B cell (primary cell): ENCODE data around the gene ISCU. TPM values are rescaled to one million over a fixed set of nuclear protein-coding genes. Genes with fewer than 3 reads are reported as not detected.

Experiments used
- ATAC-seq: fragments of 200-7000 bp; cut with Tn5 transposase; one replicate; pipeline ENCODE4 v1.10.0; 2021; ENCODE audit warnings: low read depth, mild to moderate bottlenecking, moderate number of reproducible peaks, moderate library complexity
- CTCF ChIA-PET: fragments of 350-600 bp; sonication (Branson Sonifier 250); formaldehyde crosslinking; loops from one replicate; lab custom pipeline; 2021; ENCODE audit warnings: antibody characterized with exemption, inconsistent platforms; lab: Charles Lee
- POLR2A ChIA-PET: fragments of 350-600 bp; sonication (Branson Sonifier 250); formaldehyde crosslinking; loops from one replicate; lab custom pipeline; 2021; ENCODE audit warnings: antibody characterized with exemption; lab: Charles Lee
- DNase-seq: peaks from one replicate; pipeline ENCODE4 v3.0.0; 2013
- H2AFZ ChIP-seq: 2 replicates; pipeline ENCODE4 v1.6.1; 2012; ENCODE audit warnings: mild to moderate bottlenecking, low read depth, low read length; ENCODE audit not compliant: insufficient read depth, poor library complexity, severe bottlenecking
- H3K27ac ChIP-seq, 2 donors: 1 replicate in 1 of 2; 2 replicates in 1 of 2; pipeline ENCODE4 v1.5.1; 2012 to 2013; ENCODE audit warnings: low read length in 2 of 2, mild to moderate bottlenecking in 2 of 2, moderate library complexity in 1 of 2
- H3K27me3 ChIP-seq, 4 experiments: fragments of 200-600 bp in 1 of 4; sonication (generic) in 1 of 4; replicated peaks in 1 of 4; 1 replicate in 2 of 4; 2 replicates in 2 of 4; pipeline versions ENCODE4 v1.6.1 to v1.7.0; 2013 to 2016; ENCODE audit warnings: low read length in 3 of 4, mild to moderate bottlenecking in 2 of 4, mixed read lengths in 1 of 4, moderate library complexity in 1 of 4; ENCODE audit not compliant: insufficient read depth in 4 of 4, control insufficient read depth in 3 of 4; ENCODE audit errors: control extremely low read depth in 1 of 4
- H3K36me3 ChIP-seq, 2 experiments: replicated peaks in 1 of 2; 1 replicate in 1 of 2; 2 replicates in 1 of 2; pipeline versions ENCODE4 v1.6.1 to v1.7.1; 2013; ENCODE audit warnings: low read length in 1 of 2; ENCODE audit not compliant: insufficient read depth in 2 of 2, control insufficient read depth in 1 of 2; ENCODE audit errors: control extremely low read depth in 1 of 2, extremely low read depth in 1 of 2
- H3K4me1 ChIP-seq, 2 donors: fragments of 200-600 bp in 1 of 2; sonication (generic) in 1 of 2; 1 replicate in 1 of 2; 2 replicates in 1 of 2; pipeline versions ENCODE4 v1.5.1 to v1.6.1; 2013 to 2017; ENCODE audit warnings: low read length in 2 of 2; ENCODE audit not compliant: control insufficient read depth in 2 of 2, insufficient read depth in 2 of 2
- H3K4me2 ChIP-seq: replicated peaks from 2 replicates; pipeline ENCODE3; 2012; ENCODE audit warnings: mild to moderate bottlenecking, low read depth, low read length; ENCODE audit not compliant: poor library complexity, severe bottlenecking
- H3K4me3 ChIP-seq, 5 experiments: fragments of 200-600 bp in 1 of 5; sonication (generic) in 1 of 5; 1 replicate in 3 of 5; 2 replicates in 2 of 5; pipeline versions ENCODE4 v1.5.1 to v1.7.0; 2011 to 2016; ENCODE audit warnings: low read length in 4 of 5, mild to moderate bottlenecking in 4 of 5, low read depth in 2 of 5, control low read depth in 1 of 5, moderate library complexity in 1 of 5; ENCODE audit not compliant: insufficient read depth in 1 of 5; ENCODE audit errors: control extremely low read depth in 1 of 5, extremely low read depth in 1 of 5
- H3K79me2 ChIP-seq: fragments of 200-600 bp; sonication (generic); one replicate; pipeline ENCODE4 v1.6.0; 2016; ENCODE audit warnings: low read length; ENCODE audit not compliant: control insufficient read depth, insufficient read depth
- H3K9ac ChIP-seq: fragments of 200-600 bp; sonication (generic); 2 replicates; pipeline ENCODE4 v1.6.1; 2017; ENCODE audit warnings: mild to moderate bottlenecking, low read length, moderate library complexity
- H3K9me3 ChIP-seq, 3 donors: one replicate each; pipeline versions ENCODE4 v1.6.1 to v1.7.1; 2013; ENCODE audit warnings: low read length in 2 of 3; ENCODE audit not compliant: control insufficient read depth in 2 of 3, insufficient read depth in 1 of 3; ENCODE audit errors: control extremely low read depth in 1 of 3
- H4K20me1 ChIP-seq: 2 replicates; pipeline ENCODE4 v1.6.0; 2012; ENCODE audit warnings: mild to moderate bottlenecking, low read length; ENCODE audit not compliant: insufficient read depth, control insufficient read depth, poor library complexity, severe bottlenecking
- H3K27ac Mint-ChIP-seq: one replicate; pipeline ENCODE4 v1.8.0; 2021; ENCODE audit warnings: mixed read lengths
- H3K27me3 Mint-ChIP-seq: one replicate; pipeline ENCODE4 v1.8.0; 2021; ENCODE audit warnings: mixed read lengths
- H3K4me1 Mint-ChIP-seq: one replicate; pipeline ENCODE4 v1.8.0; 2021; ENCODE audit warnings: mixed read lengths
- H3K4me3 Mint-ChIP-seq: one replicate; pipeline ENCODE4 v1.8.0; 2021; ENCODE audit warnings: mixed read lengths
- H3K9me3 Mint-ChIP-seq: one replicate; pipeline ENCODE4 v1.8.0; 2022; ENCODE audit warnings: mixed read lengths; ENCODE audit not compliant: insufficient read depth
- EZH2 ChIP-seq: IDR thresholded peaks from 2 replicates; pipeline ENCODE4 v1.6.1; 2012; ENCODE audit warnings: borderline replicate concordance, low read depth, mild to moderate bottlenecking, moderate library complexity, low read length; ENCODE audit not compliant: insufficient read depth, poor library complexity, severe bottlenecking
- WGBS: methylation state at CpG from one replicate; pipeline ENCODE4 v1.1.5; 2013; ENCODE audit warnings: missing lambda C conversion rate; ENCODE audit not compliant: insufficient coverage; 5-methylcytosine and 5-hydroxymethylcytosine counted together
- intact Hi-C: fragments of 100-400 bp; cut with micrococcal nuclease; formaldehyde crosslinking; loops from one replicate; pipeline ENCODE4 v1.10.0; 2022
- polyA plus RNA-seq: library from polyadenylated mRNA; depleted of rRNA; stranded (reverse); fragments of >200 nt; gene quantifications from 2 replicates; pipeline ENCODE4 v1.2.3, GENCODE V29; 2012
- total RNA-seq, 2 donors: library from RNA; stranded (reverse); fragments of 120-200 nt in 1 of 2; gene quantifications; 1 replicate in 1 of 2; 2 replicates in 1 of 2; pipeline versions ENCODE4 v1.2.3 to v1.2.4, GENCODE V29; 2013 to 2022
- TF ChIP-seq, protein P1 (sequence below): fragments of 200-600 bp; IDR thresholded peaks from one replicate; pipeline ENCODE4 v1.8.0; 2022; ENCODE audit warnings: antibody characterized with exemption, mild to moderate bottlenecking

ISCU gene
- total and polyA plus RNA-seq, 2 donors (not counting 1 experiment from before 2014, with no cell fraction given), result 173 to 209 TPM

DNA sequence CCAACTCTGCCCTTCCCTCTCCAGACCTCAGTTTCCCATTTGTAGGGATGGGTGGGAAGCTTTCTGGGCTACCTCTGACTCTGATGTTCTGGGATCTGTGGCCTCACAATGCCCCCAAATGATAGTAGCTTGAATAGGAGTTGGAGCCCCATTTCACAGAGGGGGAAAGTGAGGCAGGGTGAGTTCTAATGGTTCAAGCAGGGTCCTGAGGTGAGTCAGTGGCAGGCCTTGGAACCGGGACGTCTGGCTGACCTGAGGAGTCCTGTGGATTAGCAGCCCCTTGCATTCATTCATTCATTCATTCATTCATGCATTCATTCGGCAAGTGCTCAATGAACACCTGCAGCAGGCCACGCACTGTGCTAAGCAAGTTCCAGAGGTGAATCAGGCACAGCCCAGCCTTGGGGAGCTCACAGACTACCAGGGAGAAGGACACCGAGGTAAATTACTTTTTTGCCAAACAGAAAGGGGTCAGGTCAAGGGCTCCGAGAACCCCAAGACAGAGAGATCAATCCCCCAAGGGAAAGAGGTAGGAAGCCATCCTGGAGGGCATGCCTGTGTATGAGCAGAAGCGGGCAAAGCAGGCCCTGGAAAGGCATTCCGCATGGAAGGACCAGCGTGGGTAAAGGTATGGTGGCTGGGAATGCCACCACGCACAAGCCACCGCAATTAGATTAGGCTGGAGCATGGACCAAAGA, 36.3 kb downstream of the ISCU start:
- Histone ChIP-seq H3K9me3 (no peaks in the 10 kb centered on the region), H3K4me1 (no peaks in the 10 kb centered on the region), H3K9ac (no peak overlapping the region), H3K27me3 (no peaks in the 10 kb centered on the region), H3K27ac (no peak overlapping the region), H3K4me3 (no peak overlapping the region), H3K36me3 (no peaks in the 10 kb centered on the region), H3K4me2 (no peak overlapping the region), H3K79me2 (no peaks in the 10 kb centered on the region), H2AFZ (no peak overlapping the region), H4K20me1 (no peaks in the 10 kb centered on the region)
- Mint-ChIP-seq H3K27ac (no peak overlapping the region), H3K27me3 (no peaks in the 10 kb centered on the region), H3K4me3 (no peak overlapping the region), H3K4me1 (no peaks in the 10 kb centered on the region), H3K9me3 (no peaks in the 10 kb centered on the region)
- ATAC-seq (no peak), DNase-seq (no peak)
- WGBS, result 93% methylated on average over 11 of the region's 11 CpGs
- intact Hi-C loops, result no loop called here
- TF ChIP-seq, protein P1, sequence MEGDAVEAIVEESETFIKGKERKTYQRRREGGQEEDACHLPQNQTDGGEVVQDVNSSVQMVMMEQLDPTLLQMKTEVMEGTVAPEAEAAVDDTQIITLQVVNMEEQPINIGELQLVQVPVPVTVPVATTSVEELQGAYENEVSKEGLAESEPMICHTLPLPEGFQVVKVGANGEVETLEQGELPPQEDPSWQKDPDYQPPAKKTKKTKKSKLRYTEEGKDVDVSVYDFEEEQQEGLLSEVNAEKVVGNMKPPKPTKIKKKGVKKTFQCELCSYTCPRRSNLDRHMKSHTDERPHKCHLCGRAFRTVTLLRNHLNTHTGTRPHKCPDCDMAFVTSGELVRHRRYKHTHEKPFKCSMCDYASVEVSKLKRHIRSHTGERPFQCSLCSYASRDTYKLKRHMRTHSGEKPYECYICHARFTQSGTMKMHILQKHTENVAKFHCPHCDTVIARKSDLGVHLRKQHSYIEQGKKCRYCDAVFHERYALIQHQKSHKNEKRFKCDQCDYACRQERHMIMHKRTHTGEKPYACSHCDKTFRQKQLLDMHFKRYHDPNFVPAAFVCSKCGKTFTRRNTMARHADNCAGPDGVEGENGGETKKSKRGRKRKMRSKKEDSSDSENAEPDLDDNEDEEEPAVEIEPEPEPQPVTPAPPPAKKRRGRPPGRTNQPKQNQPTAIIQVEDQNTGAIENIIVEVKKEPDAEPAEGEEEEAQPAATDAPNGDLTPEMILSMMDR, result no peak
- no peak for TF ChIP-seq EZH2
- CTCF ChIA-PET, result interaction anchor here (1.5 kb wide), 1 partner anchor 19 kb away, joined by 5 read pairs; no protein-coding TSS in a partner anchor
- POLR2A ChIA-PET, result interaction anchor here (0.6 kb wide), 1 partner anchor 10 kb away, joined by 4 read pairs; no protein-coding TSS in a partner anchor

DNA sequence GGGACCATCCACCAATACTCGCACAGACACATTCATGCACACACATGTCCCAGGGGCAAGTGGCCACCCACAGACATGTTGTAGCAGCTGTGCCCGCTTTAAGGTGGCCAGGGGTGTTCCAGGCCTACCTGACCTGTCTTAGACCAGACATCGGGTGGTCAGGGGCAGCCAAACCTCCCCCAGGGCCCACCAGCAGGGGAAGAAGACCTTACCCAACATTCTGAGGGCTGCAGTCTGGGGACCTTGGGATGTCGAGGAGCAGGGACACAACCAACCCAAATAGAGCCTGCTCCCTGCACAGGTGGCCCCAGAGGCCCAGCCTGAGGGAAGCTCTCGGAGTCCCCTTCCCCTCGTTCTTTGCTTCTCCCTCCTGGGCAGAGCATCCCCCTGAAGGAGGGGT, 37.1 kb downstream of the ISCU start:
- intact Hi-C loops, result no loop called here
- DNase-seq, result no peak
- WGBS, result 90% methylated on average over 5 of the region's 6 CpGs
- Mint-ChIP-seq H3K9me3 (no peaks in the 10 kb centered on the region), H3K4me3 (no peak overlapping the region), H3K27me3 (no peaks in the 10 kb centered on the region), H3K4me1 (no peaks in the 10 kb centered on the region), H3K27ac (no peak overlapping the region)
- Histone ChIP-seq H3K79me2 (no peaks in the 10 kb centered on the region), H3K27me3 (no peaks in the 10 kb centered on the region), H3K9ac (no peak overlapping the region), H4K20me1 (no peaks in the 10 kb centered on the region), H3K36me3 (no peaks in the 10 kb centered on the region), H3K4me1 (no peaks in the 10 kb centered on the region), H3K4me3 (no peak overlapping the region), H2AFZ (no peak overlapping the region), H3K27ac (no peak overlapping the region), H3K4me2 (no peak overlapping the region), H3K9me3 (no peaks in the 10 kb centered on the region)
- ChIA-PET POLR2A (no interaction called here), CTCF (no interaction called here)
- ATAC-seq, result no peak
- TF ChIP-seq EZH2, result no peak
- TF ChIP-seq, protein P1, result no peak
